Loucy (cell line): ENCODE results near the gene PPARA.

ENCODE experiments used
- EZH2phosphoT487 ChIP-seq: fragments of 200-600 bp; IDR thresholded peaks from 2 replicates; pipeline ENCODE4 v1.6.1; 2018; ENCODE audit warnings: antibody characterized with exemption, mild to moderate bottlenecking, moderate library complexity, borderline replicate concordance
- TF ChIP-seq, protein P1 (sequence below): fragments of 200-600 bp; sonication (generic); conservative IDR thresholded peaks from 2 replicates; pipeline ENCODE4 v1.5.1; 2014; ENCODE audit warnings: mild to moderate bottlenecking, antibody characterized with exemption, low read length

GRCh38 chr22:46162771-46163556 lies 12.6 kb downstream of the PPARA start:
- TF ChIP-seq, protein P1, sequence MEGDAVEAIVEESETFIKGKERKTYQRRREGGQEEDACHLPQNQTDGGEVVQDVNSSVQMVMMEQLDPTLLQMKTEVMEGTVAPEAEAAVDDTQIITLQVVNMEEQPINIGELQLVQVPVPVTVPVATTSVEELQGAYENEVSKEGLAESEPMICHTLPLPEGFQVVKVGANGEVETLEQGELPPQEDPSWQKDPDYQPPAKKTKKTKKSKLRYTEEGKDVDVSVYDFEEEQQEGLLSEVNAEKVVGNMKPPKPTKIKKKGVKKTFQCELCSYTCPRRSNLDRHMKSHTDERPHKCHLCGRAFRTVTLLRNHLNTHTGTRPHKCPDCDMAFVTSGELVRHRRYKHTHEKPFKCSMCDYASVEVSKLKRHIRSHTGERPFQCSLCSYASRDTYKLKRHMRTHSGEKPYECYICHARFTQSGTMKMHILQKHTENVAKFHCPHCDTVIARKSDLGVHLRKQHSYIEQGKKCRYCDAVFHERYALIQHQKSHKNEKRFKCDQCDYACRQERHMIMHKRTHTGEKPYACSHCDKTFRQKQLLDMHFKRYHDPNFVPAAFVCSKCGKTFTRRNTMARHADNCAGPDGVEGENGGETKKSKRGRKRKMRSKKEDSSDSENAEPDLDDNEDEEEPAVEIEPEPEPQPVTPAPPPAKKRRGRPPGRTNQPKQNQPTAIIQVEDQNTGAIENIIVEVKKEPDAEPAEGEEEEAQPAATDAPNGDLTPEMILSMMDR: no peak
- no peak for TF ChIP-seq EZH2phosphoT487
